Measurements from ENCODE around the gene B3GAT3.
A peak's percentile ranks its signal among the peaks of the same experiment; 100 is the strongest.
"Not testable (repeated sequence)": the region's sequence is repeated elsewhere in the genome, so short reads cannot be mapped to it uniquely, and the experiment has no call there.

The B3GAT3 gene

GRCh38 chr11:62572431-62572830 lies 49.4 kb downstream of the B3GAT3 start:
- TF ChIP-seq, protein P1, sequence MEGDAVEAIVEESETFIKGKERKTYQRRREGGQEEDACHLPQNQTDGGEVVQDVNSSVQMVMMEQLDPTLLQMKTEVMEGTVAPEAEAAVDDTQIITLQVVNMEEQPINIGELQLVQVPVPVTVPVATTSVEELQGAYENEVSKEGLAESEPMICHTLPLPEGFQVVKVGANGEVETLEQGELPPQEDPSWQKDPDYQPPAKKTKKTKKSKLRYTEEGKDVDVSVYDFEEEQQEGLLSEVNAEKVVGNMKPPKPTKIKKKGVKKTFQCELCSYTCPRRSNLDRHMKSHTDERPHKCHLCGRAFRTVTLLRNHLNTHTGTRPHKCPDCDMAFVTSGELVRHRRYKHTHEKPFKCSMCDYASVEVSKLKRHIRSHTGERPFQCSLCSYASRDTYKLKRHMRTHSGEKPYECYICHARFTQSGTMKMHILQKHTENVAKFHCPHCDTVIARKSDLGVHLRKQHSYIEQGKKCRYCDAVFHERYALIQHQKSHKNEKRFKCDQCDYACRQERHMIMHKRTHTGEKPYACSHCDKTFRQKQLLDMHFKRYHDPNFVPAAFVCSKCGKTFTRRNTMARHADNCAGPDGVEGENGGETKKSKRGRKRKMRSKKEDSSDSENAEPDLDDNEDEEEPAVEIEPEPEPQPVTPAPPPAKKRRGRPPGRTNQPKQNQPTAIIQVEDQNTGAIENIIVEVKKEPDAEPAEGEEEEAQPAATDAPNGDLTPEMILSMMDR (IDR thresholded peaks at IDR 0.05; ENCODE audit: control insufficient read depth, insufficient read depth, low read depth, low read length, missing control alignments), result no peak
- no peak for DNase-seq (ENCODE audit: low read depth)
- H3K4me3 ChIP-seq (ENCODE audit: control insufficient read depth, low read depth, low read length), result peak overlapping the region; percentile 92

DNA sequence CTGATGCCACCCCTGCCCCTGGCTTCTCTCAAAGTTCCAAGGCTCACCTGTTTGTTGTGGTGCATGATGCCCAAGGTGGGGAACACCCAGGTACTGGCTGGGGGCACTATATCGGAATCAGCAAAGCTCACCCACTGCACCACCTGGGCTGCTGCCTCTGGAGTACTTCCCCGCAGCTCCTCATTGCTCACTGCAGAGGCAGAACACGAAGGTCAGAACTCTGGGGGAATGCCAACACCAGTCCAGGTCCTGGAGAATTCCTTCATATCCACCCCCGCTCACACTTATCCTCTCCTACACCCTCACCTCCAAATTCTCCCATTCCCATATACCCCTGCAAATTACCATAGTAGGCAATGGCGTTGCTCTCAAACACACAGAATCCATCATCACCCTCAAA lies 50.3 kb downstream of the B3GAT3 start:
- not testable (repeated sequence) for H3K4me3 ChIP-seq (ENCODE audit: control insufficient read depth, low read depth, low read length); DNase-seq (ENCODE audit: low read depth)

DNA sequence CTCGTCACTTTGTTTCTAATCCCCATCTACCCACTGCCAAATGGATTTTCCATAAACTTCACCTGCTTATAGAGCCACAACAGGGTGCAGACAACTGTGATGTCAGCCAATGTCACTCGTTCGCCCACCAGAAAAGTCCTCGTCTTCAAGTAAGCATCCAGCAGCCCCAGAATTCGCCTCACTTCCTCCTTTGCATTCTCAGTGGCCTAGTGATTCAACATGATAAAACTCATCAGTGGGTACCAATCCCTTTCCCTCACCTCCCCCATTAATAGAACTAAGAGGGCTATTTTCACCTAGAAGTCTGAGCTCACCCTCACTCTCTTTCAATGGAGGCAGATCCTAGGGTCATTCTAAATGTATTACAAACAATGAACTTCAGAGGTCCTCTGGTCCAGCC lies 50.9 kb downstream of the B3GAT3 start:
- not testable (repeated sequence) for DNase-seq (ENCODE audit: low read depth); H3K4me3 ChIP-seq (ENCODE audit: control insufficient read depth, low read depth, low read length)

- no peak for DNase-seq (ENCODE audit: low read depth)
- TF ChIP-seq, protein P1 (IDR thresholded peaks at IDR 0.05; ENCODE audit: control insufficient read depth, insufficient read depth, low read depth, low read length, missing control alignments), result no peak
- no peak overlapping the region for H3K4me3 ChIP-seq (ENCODE audit: control insufficient read depth, low read depth, low read length)
Measured at GRCh38 chr11:62569611-62570010, 52.2 kb downstream of the B3GAT3 start.

DNA sequence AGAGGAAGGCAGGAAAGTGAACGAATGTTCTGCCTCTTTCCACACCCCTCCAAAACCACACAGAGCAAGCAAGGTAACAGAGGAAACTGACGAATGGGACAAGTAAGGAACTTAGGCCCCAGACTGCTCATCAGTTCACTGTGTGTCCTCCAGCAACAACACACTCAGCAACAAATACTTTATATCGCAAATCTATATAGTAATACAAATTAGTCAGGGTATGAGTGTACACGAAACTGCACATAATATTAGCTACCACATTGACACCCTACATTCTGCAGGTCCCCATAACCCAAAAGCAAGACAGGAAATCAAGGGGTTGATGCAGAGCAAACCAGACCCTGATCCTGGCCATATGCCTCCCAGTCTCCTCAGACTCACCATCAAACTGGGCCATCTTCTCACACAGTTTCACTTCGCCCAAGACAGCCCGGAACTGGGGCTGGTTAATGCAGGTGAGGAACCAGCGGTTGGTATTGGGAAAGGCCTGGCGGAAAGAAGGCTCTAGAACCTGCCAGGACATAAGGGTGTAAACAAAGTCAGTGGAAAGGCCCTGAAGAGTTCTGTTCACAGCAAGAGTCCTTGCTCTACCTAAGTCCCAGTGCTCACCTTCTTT lies 54.7 kb downstream of the B3GAT3 start:
- TF ChIP-seq, protein P1 (IDR thresholded peaks at IDR 0.05; ENCODE audit: control insufficient read depth, insufficient read depth, low read depth, low read length, missing control alignments), result no peak
- H3K4me3 ChIP-seq (ENCODE audit: control insufficient read depth, low read depth, low read length), result no peak overlapping the region
- DNase-seq (ENCODE audit: low read depth), result no peak

GRCh38 chr11:62566247-62566646 lies 55.5 kb downstream of the B3GAT3 start:
- no peak for DNase-seq (ENCODE audit: low read depth)
- TF ChIP-seq, protein P1 (IDR thresholded peaks at IDR 0.05; ENCODE audit: control insufficient read depth, insufficient read depth, low read depth, low read length, missing control alignments), result no peak
- H3K4me3 ChIP-seq (ENCODE audit: control insufficient read depth, low read depth, low read length), result no peak overlapping the region

Data from AG09309 (cell line).